ENCODE measurements around the gene HSPB2. TPM values are rescaled to one million over a fixed set of nuclear protein-coding genes. Genes with fewer than 3 reads are reported as not detected.

HSPB2 gene
- total RNA-seq, 1 experiment from 2014 or later: not detected

GRCh38 chr11:111870113-111870512, 42.4 kb upstream of the HSPB2 start:
- ChIA-PET RAD21 (ENCODE audit: low non-redundant PET in 1 of 2, low total read pairs in 2 of 2, uncharacterized antibody in 2 of 2, unreplicated experiment in 2 of 2) (interaction anchor here in 1 of 2 experiments (0.7 kb wide), 1 partner anchor 53 kb away, joined by 6 read pairs; no protein-coding TSS in a partner anchor), CTCF (interaction anchor here (0.9 to 1.5 kb wide), 3 partner anchors 19 to 112 kb away, joined by 3 to 4 read pairs (median 3); no protein-coding TSS in a partner anchor), POLR2A (no interaction called here)
- peak overlapping the region; percentile 90 for H3K4me2 ChIP-seq (ENCODE audit: low read length)
- DNase-seq (ENCODE audit: low read depth, low spot score) (no peak), ATAC-seq (no peak)
- H2AFZ ChIP-seq (ENCODE audit: low read depth, low read length, poor library complexity, severe bottlenecking): no peak overlapping the region
- intact Hi-C loops (cut with micrococcal nuclease): no loop called here
- H3K9ac ChIP-seq (ENCODE audit: low read length): peak overlapping the region; percentile 66
- no peaks in the 10 kb centered on the region for H3K9me2 ChIP-seq (ENCODE audit: insufficient read depth)
- TF ChIP-seq ZFX (IDR thresholded peaks at IDR 0.05) (no peak), POLR2AphosphoS5 (IDR thresholded peaks at IDR 0.05; ENCODE audit: low read depth, low read length) (no peak), ZBTB33 (IDR thresholded peaks at IDR 0.05; ENCODE audit: extremely low read depth, insufficient replicate concordance, low read length) (no peak), SRF (IDR thresholded peaks at IDR 0.05; ENCODE audit: low read depth) (no peak), YY1 (IDR thresholded peaks at IDR 0.05; ENCODE audit: extremely low read depth, insufficient replicate concordance, low read depth, low read length) (no peak), FOSL1 (IDR thresholded peaks at IDR 0.05; ENCODE audit: low read depth) (no peak), MAX (IDR thresholded peaks at IDR 0.05) (no peak), CBX3 (IDR thresholded peaks at IDR 0.05; ENCODE audit: low read depth) (no peak), CTCF (IDR thresholded peaks at IDR 0.05 in 2 of 3, conservative IDR thresholded peaks at IDR 0.05 in 1 of 3; ENCODE audit: borderline replicate concordance in 1 of 3, insufficient read depth in 1 of 3, low read depth in 2 of 3, low read length in 2 of 3) (no peak), EZH2phosphoT487 (IDR thresholded peaks at IDR 0.05; ENCODE audit: borderline replicate concordance) (no peak), SP1 (IDR thresholded peaks at IDR 0.05; ENCODE audit: low read depth) (no peak)
- peak overlapping the region; percentile 89 to 90 for H3K4me3 ChIP-seq (replicated peaks in 1 of 2; ENCODE audit: low read depth in 1 of 2, low read length in 2 of 2)
- H3K9me3 ChIP-seq (ENCODE audit: control insufficient read depth in 1 of 2, insufficient read depth in 1 of 2, low read depth in 1 of 2, low read length in 2 of 2): no peaks in the 10 kb centered on the region
- no peaks in the 10 kb centered on the region for H4K20me1 ChIP-seq (ENCODE audit: insufficient read depth)
- H3K27ac ChIP-seq (ENCODE audit: low read depth, low read length): peak overlapping the region; percentile 76; the same call in 1 of the 2 replicates
- no peaks in the 10 kb centered on the region for H3K27me3 ChIP-seq (ENCODE audit: insufficient read depth, low read length)
- 0 out of 2 replicates have a peak, but pooled peaks cover 9% of the 10 kb centered on the region for H3K79me2 ChIP-seq (ENCODE audit: insufficient read depth, low read length)
- peaks cover 8 to 11% of the 10 kb centered on the region in 2 experiments; a peak in 3 of 4 replicates for H3K36me3 ChIP-seq (ENCODE audit: control insufficient read depth in 1 of 2, insufficient read depth in 2 of 2, low read length in 2 of 2)
- peaks cover 0 to 18% of the 10 kb centered on the region in 2 experiments; a peak in 3 of 4 replicates for H3K4me1 ChIP-seq (ENCODE audit: control insufficient read depth in 1 of 2, insufficient read depth in 2 of 2, low read length in 2 of 2)
- no TSS peak for BruUV-seq (replicated peaks)
